Muscle of arm (tissue), 12 donors: ENCODE results near the gene DLGAP4. TPM values are rescaled to one million over a fixed set of nuclear protein-coding genes. Genes with fewer than 3 reads are reported as not detected.

Source experiments
- DNase-seq: peaks from one replicate; pipeline ENCODE4 v3.0.0-alpha.2; 2013
- polyA plus RNA-seq, 12 donors: library from polyadenylated mRNA; unstranded; fragments of 120-200 nt; gene quantifications; one replicate each; pipeline ENCODE4 v1.2.1, GENCODE V29; 2013; ENCODE audit not compliant: insufficient read length in 12 of 12

DLGAP4 gene
- polyA plus RNA-seq, 12 donors: 43.9 to 79.6 (median 48.3) TPM; not detected in 1

DNA sequence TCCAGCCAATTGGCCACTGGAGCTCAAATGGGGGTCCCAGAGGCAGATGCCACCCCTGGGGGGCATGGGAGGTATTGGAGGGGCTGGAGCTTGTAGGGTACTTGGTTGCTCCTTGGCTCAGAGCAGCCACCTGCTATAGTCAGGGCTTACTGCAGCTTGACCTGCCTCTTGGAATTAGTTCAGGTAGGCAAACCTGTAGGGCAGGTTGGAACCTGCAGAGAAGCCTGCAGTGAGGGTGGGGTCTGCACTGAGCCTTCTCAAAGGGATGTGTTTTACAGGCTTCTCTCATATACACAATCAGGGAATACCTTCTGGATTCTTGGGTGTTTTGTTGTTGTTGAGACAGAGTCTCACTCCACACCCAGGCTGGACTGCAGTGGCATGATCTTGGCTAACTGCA lies 141.0 kb downstream of the DLGAP4 start:
- no peak for DNase-seq

DNA sequence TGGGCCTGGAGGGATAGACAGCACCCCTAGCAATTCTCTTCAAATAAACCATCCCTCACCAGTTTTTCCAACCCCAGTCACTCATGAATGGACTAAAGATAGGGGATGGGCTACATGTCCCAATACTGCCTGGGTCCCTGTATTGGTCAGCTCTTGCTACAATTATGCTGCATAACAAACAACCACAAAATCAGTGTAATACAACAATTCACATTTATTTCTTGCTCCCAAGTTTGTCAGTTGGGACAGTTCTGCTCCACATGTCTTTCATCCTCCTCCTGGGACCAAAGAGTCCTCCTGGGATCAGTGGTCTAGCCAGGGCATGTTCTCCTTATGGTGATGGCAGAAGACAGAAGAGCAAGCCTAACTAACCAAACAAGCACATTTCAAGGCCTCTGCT lies 143.5 kb downstream of the DLGAP4 start:
- DNase-seq: no peak

DNA sequence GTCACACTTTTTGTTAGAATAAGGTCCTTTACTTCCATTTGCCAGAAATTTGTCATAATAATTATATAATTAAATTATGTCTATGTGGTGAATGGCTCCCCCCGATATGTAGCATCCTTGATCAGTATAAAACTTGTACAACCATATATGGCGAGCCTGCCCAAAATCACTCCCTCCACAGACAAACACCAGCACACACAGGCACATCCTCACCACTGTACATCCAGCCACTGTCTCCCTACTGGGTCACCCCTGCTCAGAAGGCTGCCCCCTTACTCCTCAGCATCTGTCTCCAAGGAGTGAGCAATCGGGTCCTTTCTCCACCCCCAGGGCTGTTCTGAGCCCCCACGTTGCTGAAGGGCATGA lies 148.2 kb downstream of the DLGAP4 start:
- DNase-seq: no peak

DNA sequence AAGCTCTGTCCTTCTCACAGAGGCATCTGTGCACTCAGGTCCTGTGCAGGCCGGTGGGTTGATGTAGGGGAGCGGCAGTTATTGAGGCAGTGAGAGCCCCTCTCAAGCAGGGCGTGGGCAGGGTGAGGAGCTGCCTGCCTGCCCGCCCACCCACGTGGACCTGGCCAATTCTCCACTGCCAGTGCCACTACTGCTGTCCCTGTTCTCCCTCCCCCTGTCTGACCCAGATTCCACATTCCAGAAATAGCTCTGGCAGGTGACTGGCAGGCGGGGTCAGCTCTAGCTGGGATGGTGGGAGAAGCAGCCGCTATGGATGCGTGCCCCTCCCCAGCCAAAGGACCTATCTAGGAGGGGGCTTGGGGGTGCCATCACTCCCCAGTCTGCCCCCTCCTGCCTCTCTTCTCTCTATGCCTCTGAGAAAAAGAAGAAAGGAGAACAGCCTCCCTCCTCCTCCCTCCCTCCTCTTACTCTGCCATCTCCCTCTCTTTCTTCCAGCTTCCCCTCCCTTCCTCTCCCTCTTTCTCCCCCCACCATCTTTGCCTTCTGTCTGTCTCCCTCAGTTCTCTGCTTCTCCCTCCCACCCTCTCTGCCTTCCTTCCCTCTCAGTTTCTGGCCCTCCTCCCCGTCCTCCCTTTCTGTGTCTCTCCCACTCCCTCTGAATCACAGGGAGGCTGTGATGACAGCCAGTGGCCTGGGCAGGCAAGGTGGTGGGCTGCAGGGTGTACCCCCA lies 148.7 kb downstream of the DLGAP4 start:
- no peak for DNase-seq

DNA sequence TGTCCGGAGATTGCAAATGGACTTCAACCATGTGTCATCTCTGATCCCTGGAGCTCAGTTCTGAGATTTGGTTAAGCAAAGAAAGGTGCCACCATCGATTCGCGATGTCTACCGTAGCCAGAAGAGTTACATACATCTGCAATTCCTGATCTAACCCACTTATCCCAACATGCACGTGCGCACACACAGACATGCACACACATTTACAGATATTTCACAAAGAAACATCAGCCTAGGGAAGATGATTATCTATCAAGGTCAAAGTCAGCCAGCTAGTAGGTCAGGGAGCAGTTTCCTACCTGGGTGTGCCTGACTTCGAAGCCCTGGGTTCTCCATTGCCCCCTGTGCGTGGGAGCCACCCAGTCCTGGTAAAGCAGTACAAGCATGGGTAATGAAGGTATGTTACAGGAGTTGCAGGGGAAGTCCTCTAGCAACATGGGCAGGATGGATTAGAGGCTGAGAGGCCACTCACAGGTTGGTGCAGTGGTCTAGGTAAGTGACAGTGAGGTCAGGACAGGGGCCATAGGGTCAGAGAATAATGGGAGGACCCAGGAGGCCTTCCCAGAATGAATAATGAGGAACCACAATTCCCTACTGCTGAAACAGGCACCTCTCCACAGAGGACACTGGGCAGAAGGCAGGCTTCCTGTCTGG lies 150.0 kb downstream of the DLGAP4 start:
- no peak for DNase-seq

DNA sequence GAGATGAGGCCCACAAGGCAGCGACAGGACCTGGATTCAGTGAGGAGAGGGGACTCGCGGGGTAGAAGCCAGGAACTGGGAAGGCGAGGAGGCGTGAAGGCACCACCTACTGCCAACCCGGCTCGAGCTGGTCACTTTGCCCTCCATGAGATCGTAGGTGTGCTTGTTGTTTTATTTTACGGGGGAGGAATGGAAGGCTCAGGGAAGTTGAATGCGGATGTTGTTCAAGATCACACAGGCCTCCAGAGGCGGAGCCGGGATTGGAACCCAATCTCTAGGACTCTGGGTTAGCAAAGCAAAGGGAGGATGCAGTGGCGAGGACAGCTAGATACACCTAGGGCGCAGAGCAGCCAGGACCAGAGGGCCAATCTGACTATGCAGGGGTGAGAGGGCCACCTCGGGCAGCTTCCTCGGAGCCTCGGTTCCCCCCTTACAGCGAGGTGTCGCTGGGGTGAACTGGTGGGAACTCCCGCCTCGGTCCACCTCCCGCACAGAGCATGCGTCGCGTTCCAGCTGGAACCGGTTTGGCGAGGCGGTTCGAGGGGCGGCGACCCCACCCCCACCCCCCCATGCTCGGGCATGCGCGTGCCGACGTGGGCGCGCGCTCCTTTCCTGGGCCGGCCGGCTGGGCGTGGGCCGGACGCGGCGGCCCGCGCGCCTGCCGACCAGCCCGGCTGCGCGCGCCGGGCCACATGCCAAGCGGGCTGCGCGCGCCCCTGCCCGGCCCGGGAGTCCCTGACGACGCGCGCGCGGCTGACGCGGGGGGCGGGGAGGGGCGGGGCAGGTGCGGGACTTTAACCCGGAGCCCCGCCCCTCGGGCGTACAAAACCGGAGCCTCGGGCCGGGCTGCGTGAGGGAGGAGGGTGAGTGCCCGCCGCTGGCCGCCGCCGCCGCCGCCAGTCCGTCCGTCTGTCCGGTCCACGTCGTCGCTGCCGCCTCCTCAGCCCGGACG lies 154.8 kb downstream of the DLGAP4 start:
- DNase-seq: peak; percentile 96

DNA sequence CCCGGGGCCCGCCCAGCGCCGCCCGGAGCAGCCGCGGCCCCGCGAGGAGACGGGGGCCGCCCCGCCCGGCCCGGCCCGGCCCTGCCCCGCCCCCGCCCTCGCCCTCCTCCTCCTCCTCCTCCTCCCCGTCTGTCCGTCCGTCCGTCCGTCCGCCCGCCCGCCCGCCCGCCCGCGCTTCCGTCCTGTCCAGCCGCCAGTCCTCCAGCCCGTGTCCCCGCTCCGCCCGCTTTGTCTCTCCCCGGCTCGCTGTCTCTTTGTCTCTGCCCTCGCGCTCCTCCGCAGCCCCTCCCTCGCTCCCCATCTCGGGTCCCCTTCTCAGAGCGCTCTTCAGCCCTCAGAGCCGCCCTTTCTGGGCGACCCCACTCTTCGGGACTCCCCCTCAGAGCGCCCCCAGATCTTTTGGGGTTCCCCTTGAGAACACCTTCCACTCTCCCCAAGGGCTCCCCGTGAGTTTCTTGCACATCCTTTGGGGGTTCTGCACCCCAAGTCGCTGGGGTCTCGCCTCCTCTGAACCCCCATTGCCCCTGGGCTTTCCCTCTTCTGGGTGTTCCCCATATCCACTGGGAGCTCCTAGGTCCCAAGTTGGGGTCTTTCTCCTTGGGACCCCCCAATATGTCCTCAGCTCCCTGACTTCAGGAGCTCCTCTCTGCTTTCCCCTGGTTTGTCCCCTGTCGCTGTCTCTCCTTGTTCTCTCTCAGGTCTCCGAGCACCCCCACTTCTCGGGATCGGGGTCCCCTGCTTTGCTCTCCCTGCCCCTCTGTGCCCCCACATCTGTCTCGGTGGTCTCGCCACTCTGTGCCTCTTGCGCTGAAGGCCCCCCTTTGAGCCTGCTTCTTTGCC lies 155.7 kb downstream of the DLGAP4 start:
- DNase-seq: peak; percentile 59

DNA sequence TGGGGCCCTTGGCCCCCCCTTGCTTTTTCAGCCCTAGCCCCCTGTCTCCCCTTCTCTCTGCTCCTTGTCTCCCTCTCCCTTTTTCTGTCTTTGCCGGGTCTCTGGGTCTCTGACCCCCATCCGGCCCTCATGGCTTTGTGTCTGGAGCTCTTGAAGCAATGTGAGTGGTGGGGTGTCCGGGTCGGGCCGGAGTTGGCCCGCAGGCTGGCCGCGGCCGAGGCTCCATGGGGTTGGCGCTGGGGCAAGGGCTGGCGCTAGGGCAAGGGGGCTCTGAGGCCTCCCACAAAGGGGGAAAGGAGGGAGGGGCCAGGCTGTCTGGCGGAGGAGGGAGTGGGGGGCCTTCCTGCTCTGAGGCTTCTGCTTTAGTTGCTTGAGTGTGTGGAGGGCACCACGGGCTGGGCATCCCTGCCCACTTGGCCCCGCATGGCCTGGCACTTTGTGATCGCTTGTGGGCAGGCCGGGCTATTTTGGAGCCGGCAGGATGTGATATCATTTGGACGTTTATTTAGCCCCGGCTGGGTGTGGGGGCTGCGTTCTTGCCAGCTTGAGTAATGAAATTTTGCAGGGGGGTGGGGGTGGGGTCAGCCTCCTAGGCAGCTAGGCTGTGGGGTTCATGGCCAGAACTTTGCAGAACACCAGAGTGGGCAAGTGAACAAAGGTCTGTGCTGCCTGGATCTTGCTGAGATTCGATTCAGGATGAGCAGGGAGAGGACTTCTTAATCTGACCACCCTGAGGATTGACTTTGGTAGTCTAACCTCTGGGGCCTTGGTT lies 156.5 kb downstream of the DLGAP4 start:
- peak; percentile 48 for DNase-seq

DNA sequence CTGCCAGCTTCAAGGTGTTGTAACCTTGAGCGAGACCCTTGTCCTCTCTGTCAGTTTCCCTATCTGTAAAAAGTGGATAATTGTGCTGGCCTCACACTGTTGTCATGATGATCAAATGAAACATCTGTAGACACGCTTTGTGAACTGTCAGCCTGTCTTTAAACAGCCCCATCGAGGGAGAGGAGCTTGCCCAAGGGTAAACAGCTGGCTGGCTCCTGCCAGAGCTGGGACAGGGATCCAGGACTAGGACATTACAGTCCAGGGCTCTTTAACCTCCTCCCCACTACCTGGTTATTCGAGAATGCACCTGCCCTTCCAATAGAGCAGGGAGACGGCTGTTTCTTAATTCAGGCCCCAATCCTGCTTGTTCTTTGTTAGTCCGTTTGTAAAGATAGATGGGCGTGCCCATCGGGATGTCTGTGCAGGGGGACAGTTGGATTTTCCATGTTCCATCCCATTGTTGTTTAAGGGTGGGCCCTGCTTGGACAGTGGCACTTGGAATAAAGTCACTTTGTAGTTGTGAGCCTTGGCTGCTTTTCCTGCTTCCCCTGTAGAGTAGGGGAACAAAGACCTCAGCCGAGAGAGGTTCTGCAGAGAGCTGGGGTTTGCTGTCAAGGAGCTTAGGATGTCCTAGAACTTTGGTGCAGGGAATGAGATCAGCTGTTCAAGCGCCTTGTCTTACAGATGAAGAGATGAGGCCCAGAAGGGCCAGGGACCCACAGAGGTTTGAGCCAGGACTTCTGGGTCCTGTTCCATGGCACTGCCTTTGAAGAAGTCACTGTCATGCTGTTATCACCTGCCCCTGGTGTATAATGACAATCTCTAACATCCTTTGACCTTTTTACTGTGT lies 157.3 kb downstream of the DLGAP4 start:
- DNase-seq: no peak

DNA sequence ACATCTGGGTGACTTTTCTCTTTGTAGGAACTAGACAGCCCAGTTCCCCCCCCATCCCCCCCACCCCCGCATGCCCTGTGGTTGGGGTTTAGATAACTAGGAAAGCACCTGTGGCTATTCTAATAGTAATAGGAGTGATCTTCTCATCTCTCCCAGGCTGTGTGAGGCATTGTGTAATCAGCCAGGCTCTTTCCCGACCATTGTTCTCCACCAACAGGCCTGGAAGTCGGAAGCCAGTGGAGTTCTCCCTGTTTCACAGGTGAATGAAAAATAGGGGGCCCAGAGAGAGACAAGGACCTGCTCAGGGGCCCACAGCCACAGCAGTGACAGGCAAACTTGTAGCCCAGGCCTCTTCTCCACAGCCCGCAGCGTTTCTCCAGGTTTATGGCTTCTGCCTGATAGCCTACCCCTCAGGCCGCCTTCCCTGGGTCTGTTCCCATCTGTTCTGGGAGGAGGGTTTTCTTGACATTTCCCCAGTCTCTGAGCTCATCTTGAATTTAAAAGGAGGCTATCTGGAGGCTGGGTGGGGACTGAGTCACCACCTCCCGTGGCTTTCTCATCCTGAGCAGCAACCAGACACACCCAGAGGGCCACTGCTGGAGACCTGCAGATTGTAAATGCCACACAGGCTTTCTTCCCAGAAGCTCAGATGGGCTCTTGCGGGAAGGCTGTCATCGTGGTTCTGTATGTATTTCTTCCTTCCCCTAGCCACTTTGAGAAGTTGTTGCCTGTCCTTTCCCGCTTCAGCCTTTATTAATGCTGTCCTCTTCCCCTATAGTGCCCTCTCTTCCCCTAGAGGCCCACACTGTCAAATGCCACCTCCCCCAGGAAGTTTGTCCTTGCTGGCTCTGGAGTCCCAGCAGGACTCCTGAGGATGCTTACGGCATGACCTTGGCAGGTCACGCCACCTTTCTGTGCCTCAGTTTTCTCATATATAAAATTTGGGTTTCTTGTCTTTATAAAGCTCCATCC lies 159.3 kb downstream of the DLGAP4 start:
- DNase-seq: peak; percentile 44

DNA sequence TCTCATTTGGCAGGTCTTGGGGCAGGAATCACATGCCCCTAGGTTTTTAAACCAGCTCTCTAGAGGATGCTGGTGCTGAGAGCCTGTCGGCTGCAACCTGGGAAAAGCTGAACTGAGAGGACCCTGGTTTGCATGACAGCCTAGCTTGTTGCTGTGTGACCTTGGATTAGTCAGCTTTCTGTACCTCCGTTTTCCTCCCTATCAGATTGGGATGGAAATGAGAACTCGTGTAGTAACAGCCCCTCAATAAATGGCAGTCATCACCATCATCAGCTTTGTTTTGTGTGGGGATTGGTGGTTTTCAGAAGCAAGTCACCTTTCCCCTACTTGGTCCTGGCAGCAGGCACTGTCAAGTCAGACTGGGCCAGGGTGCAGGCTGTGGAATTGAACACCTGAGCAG lies 159.9 kb downstream of the DLGAP4 start:
- DNase-seq: no peak

DNA sequence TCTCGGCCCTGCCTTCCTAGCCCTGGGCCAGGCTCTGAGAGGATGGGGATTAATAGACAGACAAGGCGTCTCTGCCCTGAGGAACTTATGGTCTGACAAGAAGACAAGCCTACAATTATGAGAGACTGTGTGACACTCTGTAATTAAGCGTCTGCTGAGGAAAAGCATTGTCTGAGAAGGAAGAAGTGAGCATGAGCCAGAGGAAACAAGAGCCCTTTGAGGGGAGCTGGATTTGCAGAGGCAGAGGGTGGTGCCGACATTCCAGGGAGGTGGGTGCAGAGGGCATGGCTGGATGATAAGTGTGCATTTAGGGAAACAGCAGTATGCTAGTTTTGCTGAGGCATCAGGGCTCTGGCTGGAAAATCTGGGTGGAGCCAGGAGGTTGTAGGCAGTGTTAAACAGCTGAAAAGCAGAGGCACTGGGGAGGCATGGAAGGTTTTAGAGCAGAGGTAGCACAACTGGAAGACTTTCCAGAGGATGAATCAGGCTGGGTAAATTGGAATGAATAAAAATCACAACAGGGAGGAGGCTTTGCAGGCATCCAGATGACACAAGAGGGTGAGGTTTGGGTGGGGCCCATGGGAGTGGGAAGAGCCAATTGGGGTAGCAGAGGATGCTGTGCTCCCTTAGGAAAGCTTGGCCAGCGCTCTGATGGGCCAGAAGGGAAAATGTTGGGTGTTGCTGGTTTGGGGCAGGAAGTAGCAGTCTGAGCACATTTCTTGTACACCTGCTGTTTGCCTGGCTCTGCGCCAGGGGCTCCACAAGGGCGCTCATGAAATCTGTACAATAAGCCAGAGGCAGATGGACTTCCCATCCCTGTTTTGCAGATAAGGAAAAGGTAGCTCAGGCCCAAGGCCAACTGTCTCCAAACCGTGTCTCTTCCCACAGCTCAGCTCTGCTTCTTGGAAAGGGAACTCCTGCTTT lies 161.2 kb downstream of the DLGAP4 start:
- no peak for DNase-seq

DNA sequence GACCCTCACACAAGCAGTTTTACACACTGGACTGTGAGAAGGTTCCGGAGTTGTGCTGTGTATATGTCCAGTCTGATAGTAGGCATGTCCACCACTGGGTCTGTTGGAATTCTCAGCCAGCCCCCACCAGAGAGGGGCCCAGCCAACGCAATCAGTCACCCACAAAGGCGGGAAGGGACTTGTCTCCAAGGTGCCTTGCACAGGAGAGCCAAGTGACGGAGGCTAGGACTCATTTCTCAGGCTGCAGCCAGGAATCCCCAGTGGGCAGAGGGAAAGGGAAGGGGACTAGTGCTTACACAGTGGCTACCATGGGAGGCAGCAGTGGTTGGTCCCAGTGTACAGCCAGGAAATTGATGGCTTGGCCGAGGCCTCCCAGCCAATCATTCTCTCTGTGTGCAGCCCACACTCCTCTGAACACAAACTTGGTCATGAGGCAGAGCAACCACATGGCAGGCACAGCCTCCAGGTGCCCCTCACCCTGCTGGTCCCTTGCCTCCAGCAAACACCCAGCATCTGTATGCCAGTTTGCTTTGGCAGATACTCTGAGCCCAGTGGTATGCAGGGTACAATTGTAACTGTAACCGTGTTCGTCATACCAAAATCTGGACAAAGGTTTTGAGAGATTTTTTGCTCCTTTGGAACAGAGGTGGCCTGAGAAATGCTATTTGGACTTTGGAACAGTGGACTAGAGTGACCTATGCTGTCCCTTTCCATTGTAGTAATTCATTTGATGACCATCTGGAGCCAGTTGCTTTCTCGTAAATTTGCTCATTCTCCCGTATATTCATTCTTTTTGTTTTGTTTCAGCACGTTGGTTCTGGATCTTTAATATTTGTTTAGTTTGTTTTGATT lies 162.2 kb downstream of the DLGAP4 start:
- no peak for DNase-seq

DNA sequence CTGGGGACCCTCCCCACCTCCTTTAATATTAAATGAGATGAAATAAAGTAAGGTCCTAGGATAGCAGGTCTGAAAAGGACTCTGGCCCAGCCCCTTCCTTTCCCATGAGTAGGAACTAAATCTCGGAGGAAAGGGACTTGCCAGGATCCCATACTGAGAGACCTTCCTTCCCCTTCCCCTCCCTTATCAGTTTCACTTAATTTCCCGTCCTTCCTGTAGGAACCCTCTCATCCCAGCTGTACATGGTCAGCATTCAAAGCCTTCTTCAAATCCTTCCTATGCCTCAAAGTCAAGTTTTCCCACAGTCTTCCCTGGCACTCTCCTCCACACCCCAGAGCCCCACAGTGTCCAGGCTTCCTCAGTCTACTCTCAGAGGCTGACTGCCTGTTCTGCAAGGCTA lies 163.8 kb downstream of the DLGAP4 start:
- no peak for DNase-seq

DNA sequence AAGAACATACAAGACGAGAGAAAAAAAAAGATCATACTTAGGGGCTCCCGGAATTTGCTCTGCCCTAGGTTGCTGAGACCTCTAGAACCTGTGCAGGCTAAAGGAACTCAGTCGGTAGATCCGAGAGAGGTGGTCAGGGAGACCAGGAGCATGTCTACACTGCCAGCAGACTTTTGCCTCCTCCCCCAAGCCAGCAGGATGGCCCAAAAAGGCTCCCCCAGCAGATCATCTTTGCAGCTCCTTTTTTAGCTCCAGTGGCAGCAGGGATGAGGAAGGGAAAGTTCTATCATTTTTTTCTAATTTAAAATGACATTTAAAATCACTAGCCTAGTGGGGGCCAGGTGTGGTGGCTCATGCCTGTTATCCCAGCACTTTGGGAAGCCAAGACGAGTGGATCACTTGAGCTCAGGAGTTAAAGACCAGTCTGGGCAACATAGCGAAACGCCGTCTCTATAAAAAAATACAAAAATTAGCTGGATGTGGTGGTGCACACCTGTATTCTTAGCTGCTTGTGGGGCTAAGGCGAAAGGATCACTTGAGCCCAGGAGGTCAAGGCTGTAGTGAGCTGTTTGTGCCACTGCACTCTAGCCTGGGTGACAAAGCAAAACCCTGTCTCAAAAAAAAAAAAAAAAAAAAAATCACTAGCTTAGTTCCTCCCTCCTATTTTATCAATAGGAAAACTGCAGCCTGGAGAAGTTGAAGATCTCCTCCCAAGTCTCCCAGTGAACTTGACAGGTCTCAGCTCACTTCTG lies 165.9 kb downstream of the DLGAP4 start:
- no peak for DNase-seq

DNA sequence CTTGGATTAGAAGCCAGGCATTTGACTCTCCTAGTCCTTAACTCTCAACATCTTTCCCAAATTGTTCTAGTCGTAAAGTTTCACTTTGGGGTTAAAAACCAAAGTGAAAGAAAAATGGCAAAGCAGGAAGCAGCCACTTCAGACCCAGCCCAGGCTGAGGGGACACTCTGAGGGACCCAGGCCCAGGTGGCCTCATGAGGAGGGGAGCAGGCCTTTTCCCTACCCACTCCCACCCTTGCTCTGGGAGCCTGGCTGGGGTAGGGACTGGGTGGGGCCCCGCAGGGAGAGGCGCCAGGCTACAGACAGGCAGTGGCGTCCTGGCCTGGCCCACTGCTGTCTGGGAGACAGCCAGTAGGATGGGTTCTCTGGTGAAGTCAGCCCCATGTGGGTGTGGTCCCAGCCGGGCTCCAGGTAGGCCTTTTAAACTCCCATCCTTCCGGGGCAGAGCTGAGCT lies 166.5 kb downstream of the DLGAP4 start:
- DNase-seq: no peak
